ENCODE results near the gene ZBTB7B.

DNA sequence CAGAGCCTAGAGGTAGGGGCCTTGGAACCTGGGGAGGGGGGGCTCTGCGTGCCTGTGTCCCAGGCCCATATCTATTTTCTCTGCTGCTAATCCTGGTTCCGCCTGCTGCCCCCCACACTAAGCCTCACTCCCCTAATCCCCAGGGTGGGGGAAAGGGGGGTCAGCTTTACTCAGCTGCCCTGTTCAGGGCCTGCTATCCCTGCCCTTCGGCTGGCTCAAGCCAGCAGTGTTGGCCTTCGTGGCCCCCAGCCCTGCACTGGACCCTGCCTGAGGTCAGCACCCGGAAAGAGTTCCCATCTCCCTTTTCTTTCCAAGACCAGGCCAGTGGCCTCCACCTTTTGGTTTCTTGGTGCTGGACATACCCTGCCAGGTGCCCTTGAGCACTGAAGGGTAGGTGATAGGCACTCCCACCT is 8.4 kb downstream of the ZBTB7B start:
- TF ChIP-seq, protein P1, sequence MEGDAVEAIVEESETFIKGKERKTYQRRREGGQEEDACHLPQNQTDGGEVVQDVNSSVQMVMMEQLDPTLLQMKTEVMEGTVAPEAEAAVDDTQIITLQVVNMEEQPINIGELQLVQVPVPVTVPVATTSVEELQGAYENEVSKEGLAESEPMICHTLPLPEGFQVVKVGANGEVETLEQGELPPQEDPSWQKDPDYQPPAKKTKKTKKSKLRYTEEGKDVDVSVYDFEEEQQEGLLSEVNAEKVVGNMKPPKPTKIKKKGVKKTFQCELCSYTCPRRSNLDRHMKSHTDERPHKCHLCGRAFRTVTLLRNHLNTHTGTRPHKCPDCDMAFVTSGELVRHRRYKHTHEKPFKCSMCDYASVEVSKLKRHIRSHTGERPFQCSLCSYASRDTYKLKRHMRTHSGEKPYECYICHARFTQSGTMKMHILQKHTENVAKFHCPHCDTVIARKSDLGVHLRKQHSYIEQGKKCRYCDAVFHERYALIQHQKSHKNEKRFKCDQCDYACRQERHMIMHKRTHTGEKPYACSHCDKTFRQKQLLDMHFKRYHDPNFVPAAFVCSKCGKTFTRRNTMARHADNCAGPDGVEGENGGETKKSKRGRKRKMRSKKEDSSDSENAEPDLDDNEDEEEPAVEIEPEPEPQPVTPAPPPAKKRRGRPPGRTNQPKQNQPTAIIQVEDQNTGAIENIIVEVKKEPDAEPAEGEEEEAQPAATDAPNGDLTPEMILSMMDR (conservative IDR thresholded peaks at IDR 0.05 in 1 of 2, IDR thresholded peaks at IDR 0.05 in 1 of 2; ENCODE audit: extremely low read depth in 1 of 2, insufficient read depth in 1 of 2, low read depth in 1 of 2, low read length in 2 of 2): no peak
- TF ChIP-seq EZH2 (IDR thresholded peaks at IDR 0.05; ENCODE audit: borderline replicate concordance, low read length): no peak
